Osteoblast (primary cell): ENCODE measurements around the gene DDX59. TPM values are rescaled to one million over a fixed set of nuclear protein-coding genes. Genes with fewer than 3 reads are reported as not detected.

Experiments
- total RNA-seq: library from RNA; depleted of rRNA; stranded (reverse); fragments of >200 nt; gene quantifications from 2 replicates; pipeline ENCODE4 v1.2.3, GENCODE V29; 2012

DDX59 gene
- total RNA-seq, 1 donor = 11.9 TPM

Other genes with a start within 250 kb of the DDX59 start
- gene KIF14, start 49.2 kb downstream of the DDX59 start, total RNA-seq = 1.8 and 2.1 TPM in 2 replicates
- gene CAMSAP2, start 69.0 kb upstream of the DDX59 start, total RNA-seq = 50.3 and 55.7 TPM in 2 replicates
- gene GPR25, start 203.1 kb upstream of the DDX59 start, total RNA-seq = not detected in 2 replicates
- gene INAVA, start 225.0 kb upstream of the DDX59 start, total RNA-seq = under 0.01 and 0.36 TPM in 2 replicates